ENCODE results near the gene CPS1. TPM values are rescaled to one million over a fixed set of nuclear protein-coding genes. Genes with fewer than 3 reads are reported as not detected.

CPS1 gene
- total and polyA plus RNA-seq, 2 experiments from 2014 or later, result 5.5 to 11.0 TPM

GRCh38 chr2:210544007-210544590 is 12.3 kb upstream of the CPS1 start (continued):
- TF ChIP-seq ZNF462 (CRISPR knock-in tag; IDR thresholded peaks at IDR 0.05) (no peak), ZNF114 (CRISPR knock-in tag; IDR thresholded peaks at IDR 0.05) (no peak)
- TF ChIP-seq, protein P1, sequence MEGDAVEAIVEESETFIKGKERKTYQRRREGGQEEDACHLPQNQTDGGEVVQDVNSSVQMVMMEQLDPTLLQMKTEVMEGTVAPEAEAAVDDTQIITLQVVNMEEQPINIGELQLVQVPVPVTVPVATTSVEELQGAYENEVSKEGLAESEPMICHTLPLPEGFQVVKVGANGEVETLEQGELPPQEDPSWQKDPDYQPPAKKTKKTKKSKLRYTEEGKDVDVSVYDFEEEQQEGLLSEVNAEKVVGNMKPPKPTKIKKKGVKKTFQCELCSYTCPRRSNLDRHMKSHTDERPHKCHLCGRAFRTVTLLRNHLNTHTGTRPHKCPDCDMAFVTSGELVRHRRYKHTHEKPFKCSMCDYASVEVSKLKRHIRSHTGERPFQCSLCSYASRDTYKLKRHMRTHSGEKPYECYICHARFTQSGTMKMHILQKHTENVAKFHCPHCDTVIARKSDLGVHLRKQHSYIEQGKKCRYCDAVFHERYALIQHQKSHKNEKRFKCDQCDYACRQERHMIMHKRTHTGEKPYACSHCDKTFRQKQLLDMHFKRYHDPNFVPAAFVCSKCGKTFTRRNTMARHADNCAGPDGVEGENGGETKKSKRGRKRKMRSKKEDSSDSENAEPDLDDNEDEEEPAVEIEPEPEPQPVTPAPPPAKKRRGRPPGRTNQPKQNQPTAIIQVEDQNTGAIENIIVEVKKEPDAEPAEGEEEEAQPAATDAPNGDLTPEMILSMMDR (conservative IDR thresholded peaks at IDR 0.05; ENCODE audit: low read depth in 2 of 2), result no peak

DNA sequence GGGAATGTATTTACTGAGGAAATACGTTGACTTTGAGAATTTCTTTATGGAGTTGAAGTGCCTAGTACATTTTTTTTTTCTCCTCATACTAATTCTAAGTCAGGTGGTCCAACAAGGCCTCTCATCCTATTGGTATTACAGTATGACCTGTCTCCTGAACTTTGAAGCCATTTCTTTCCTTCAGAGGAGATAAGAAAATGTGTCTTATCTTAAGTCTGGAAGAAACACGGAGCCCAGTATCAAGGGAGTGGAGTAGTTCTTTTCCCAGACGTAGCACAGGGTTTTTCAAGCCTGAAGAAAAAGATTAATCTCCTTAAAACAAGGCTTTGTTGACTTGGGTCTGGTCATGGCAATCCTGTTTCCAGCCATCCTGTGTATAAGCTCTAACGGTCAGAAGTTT is 11.6 kb upstream of the CPS1 start:
- H2AFZ ChIP-seq, result no peak overlapping the region
- no peaks in the 10 kb centered on the region for H3K36me3 ChIP-seq (ENCODE audit: insufficient read depth)
- Mint-ChIP-seq H3K9me3 (no peaks in the 10 kb centered on the region), H3K4me1 (peaks cover 30% of the 10 kb centered on the region), H3K4me3 (no peak overlapping the region), H3K27ac (no peak overlapping the region), H3K36me3 (ENCODE audit: low read depth) (no peaks in the 10 kb centered on the region), H3K27me3 (ENCODE audit: insufficient read depth, low read depth, poor library complexity) (no peaks in the 10 kb centered on the region)
- ATAC-seq (no peak), DNase-seq (ENCODE audit: low spot score) (no peak)
- no peaks in the 10 kb centered on the region for H3F3A ChIP-seq (replicated peaks; ENCODE audit: low read depth)
- H3K79me2 ChIP-seq (replicated peaks; ENCODE audit: insufficient read depth), result no peaks in the 10 kb centered on the region
- H3K4me3 ChIP-seq, result no peak overlapping the region
- no peak overlapping the region for H3K27ac ChIP-seq (ENCODE audit: low read depth)
- no peaks in the 10 kb centered on the region for H3K27me3 ChIP-seq (ENCODE audit: insufficient read depth)
- H3K4me1 ChIP-seq (ENCODE audit: insufficient read depth), result peaks cover 21% of the 10 kb centered on the region; the same call in 1 of the 2 replicates
- H4K20me1 ChIP-seq (replicated peaks; ENCODE audit: insufficient read depth), result no peaks in the 10 kb centered on the region
- no peak overlapping the region for H3K4me2 ChIP-seq
- H3K9me2 ChIP-seq (ENCODE audit: insufficient read depth), result no peaks in the 10 kb centered on the region; the same call in 1 of the 2 replicates
- TF ChIP-seq ZNF462 (CRISPR knock-in tag; IDR thresholded peaks at IDR 0.05) (no peak), ZNF114 (CRISPR knock-in tag; IDR thresholded peaks at IDR 0.05) (no peak), EZH2 (IDR thresholded peaks at IDR 0.05; ENCODE audit: low read depth, unreplicated experiment) (no peak), POLR2AphosphoS5 (IDR thresholded peaks at IDR 0.05; ENCODE audit: low read depth) (no peak), STAT1 (IDR thresholded peaks at IDR 0.05; ENCODE audit: unreplicated experiment) (no peak)
